KMS-11 (cell line): Measurements from ENCODE around the gene SLC38A1.

Experiments
- H2AFZ ChIP-seq: fragments of 200-600 bp; sonication (generic); 2 replicates; pipeline ENCODE4 v1.6.1; 2016; ENCODE audit warnings: antibody characterized with exemption, mixed run types, low read depth
- H3K27ac ChIP-seq: fragments of 200-600 bp; sonication (generic); 2 replicates; pipeline ENCODE4 v1.6.1; 2016; ENCODE audit warnings: mild to moderate bottlenecking, mixed run types
- H3K27me3 ChIP-seq: fragments of 200-600 bp; sonication (generic); 2 replicates; pipeline ENCODE4 v1.6.1; 2017; ENCODE audit warnings: mild to moderate bottlenecking, low read depth, mixed run types, moderate library complexity; ENCODE audit not compliant: insufficient read depth
- H3K36me3 ChIP-seq: fragments of 200-600 bp; sonication (generic); 2 replicates; pipeline ENCODE4 v1.6.1; 2017; ENCODE audit warnings: mild to moderate bottlenecking, mixed run types; ENCODE audit not compliant: insufficient read depth
- H3K4me1 ChIP-seq: fragments of 200-600 bp; sonication (generic); 2 replicates; pipeline ENCODE4 v1.6.1; 2016; ENCODE audit warnings: mild to moderate bottlenecking, low read depth, mixed run types; ENCODE audit not compliant: poor library complexity, severe bottlenecking
- H3K4me2 ChIP-seq: fragments of 200-600 bp; sonication (generic); 2 replicates; pipeline ENCODE4 v1.7.0; 2016; ENCODE audit warnings: mild to moderate bottlenecking, mixed run types
- H3K4me3 ChIP-seq: fragments of 200-600 bp; sonication (generic); IDR thresholded peaks from 2 replicates; pipeline ENCODE4 v1.6.1; 2017; ENCODE audit warnings: low read depth, low read length, mixed read lengths; ENCODE audit not compliant: insufficient read depth
- H3K79me2 ChIP-seq: fragments of 200-600 bp; sonication (generic); 2 replicates; pipeline ENCODE4 v1.6.1; 2016; ENCODE audit warnings: low read depth, mixed run types; ENCODE audit not compliant: insufficient read depth
- H3K9ac ChIP-seq: fragments of 200-600 bp; sonication (generic); 2 replicates; pipeline ENCODE4 v1.6.1; 2016; ENCODE audit warnings: mild to moderate bottlenecking, mixed run types
- H4K20me1 ChIP-seq: fragments of 200-600 bp; sonication (generic); 2 replicates; pipeline ENCODE4 v1.6.1; 2016; ENCODE audit warnings: mild to moderate bottlenecking, mixed run types; ENCODE audit not compliant: insufficient read depth
- TF ChIP-seq, protein P1 (sequence below): fragments of 200-600 bp; sonication (generic); conservative IDR thresholded peaks from 2 replicates; pipeline ENCODE4 v1.6.1; 2017; ENCODE audit warnings: low read depth, mild to moderate bottlenecking, antibody characterized with exemption, low read length, moderate library complexity, mixed read lengths

The SLC38A1 gene

DNA sequence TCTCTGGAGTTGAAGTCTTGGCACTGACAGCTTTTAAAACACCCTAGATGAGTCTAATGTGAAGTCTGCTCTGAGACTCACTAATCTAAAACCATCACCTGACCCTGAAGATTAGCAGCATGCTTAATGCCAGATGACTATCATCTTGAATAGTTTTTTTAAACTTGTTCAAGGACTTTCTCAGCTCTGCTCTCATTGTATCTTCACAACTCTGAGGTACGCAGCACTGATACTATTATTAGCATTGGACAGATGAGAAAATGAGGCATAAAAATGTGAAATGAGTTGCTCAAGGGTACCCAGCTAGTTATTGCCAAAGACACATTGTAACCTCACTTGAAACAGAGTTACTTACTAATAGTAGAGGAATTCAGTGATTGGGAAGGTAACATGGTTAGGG lies 4.8 kb downstream of the SLC38A1 start:
- peaks cover 63% of the 10 kb centered on the region for H4K20me1 ChIP-seq

DNA sequence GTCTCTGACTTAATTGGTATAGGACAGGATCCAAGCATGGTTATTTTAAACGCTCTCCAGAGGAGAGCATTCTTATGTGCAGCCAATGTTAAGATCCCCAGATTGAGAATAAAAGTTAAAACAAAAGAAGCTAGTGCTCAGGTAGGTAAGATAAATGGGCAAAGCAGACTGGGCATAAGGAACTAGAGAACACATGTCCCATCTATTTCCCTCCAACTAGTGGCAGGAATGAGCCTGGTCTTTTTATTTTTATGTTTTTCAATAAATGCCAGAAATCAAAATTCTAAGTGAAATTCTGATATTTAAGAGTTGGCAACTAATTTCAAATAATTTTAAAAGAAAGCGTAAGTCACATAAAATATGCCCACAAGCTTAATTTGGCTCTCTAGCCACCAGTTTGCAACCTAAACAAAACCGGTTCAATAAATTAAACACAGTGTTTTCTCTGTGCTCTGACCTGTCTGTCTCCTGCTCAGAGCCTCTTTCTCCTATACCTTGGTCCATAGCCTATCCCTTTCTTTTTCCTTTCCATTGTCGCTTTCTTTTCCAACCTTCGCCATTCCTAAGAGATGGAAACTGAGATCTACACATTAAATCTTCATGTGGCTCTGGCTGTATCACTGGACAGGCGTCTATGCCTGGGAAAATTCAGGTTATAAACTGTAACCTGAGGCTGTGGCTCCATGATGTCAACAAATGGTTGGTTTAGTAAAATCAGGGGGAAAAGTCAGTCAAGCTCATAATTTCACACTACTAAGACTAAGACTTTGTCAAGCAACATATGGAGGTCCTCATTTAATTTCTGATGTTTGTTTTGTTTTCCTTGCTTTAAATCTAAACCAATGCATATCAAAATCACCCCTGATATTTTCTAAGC lies 5.5 kb downstream of the SLC38A1 start:
- Histone ChIP-seq H2AFZ (no peak overlapping the region), H3K27me3 (no peaks in the 10 kb centered on the region), H3K4me1 (peaks cover 65% of the 10 kb centered on the region), H3K9ac (no peak overlapping the region), H3K27ac (no peak overlapping the region), H3K4me3 (no peak overlapping the region), H3K4me2 (0 out of 2 replicates have a peak overlapping the region, but pooled peaks have one; percentile 2), H4K20me1 (peaks cover 70% of the 10 kb centered on the region), H3K36me3 (no peaks in the 10 kb centered on the region), H3K79me2 (peaks cover 100% of the 10 kb centered on the region)
- TF ChIP-seq, protein P1, sequence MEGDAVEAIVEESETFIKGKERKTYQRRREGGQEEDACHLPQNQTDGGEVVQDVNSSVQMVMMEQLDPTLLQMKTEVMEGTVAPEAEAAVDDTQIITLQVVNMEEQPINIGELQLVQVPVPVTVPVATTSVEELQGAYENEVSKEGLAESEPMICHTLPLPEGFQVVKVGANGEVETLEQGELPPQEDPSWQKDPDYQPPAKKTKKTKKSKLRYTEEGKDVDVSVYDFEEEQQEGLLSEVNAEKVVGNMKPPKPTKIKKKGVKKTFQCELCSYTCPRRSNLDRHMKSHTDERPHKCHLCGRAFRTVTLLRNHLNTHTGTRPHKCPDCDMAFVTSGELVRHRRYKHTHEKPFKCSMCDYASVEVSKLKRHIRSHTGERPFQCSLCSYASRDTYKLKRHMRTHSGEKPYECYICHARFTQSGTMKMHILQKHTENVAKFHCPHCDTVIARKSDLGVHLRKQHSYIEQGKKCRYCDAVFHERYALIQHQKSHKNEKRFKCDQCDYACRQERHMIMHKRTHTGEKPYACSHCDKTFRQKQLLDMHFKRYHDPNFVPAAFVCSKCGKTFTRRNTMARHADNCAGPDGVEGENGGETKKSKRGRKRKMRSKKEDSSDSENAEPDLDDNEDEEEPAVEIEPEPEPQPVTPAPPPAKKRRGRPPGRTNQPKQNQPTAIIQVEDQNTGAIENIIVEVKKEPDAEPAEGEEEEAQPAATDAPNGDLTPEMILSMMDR = no peak; the same call in 1 of the 2 replicates

More for the DNA sequence above, 4.8 kb downstream of the SLC38A1 start:
- Histone ChIP-seq H3K4me2 (peak overlapping the region; percentile 2; the same call in 1 of the 2 replicates), H3K79me2 (peaks cover 94% of the 10 kb centered on the region), H3K27ac (no peak overlapping the region), H3K4me1 (peaks cover 65% of the 10 kb centered on the region), H3K27me3 (no peaks in the 10 kb centered on the region), H3K4me3 (no peak overlapping the region), H3K36me3 (no peaks in the 10 kb centered on the region), H2AFZ (no peak overlapping the region), H3K9ac (no peak overlapping the region)
- TF ChIP-seq, protein P1 = no peak

DNA sequence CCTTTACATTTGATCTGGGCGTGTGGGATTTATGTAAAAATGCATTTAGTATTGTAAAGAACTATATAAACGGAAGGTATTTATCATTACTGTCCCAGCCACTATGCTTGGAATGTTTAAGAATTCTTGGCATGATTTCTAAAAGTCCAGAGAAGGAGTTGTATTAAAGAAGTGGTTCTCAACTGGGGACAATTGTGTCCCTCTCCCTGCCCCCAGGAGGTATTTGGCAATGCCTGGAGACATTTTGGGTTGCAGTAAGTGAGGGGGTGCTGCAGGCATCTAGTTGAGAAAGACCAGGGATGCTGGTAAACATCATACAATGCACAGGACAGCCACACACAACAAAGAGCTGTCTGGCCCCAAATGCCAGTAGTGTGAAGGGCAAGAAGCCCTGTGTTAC lies 7.2 kb downstream of the SLC38A1 start:
- Histone ChIP-seq H3K27ac (no peak overlapping the region), H3K79me2 (peaks cover 100% of the 10 kb centered on the region), H3K27me3 (no peaks in the 10 kb centered on the region), H4K20me1 (peaks cover 76% of the 10 kb centered on the region), H3K4me2 (no peak overlapping the region), H2AFZ (no peak overlapping the region), H3K36me3 (no peaks in the 10 kb centered on the region), H3K4me1 (peaks cover 65% of the 10 kb centered on the region), H3K4me3 (no peak overlapping the region), H3K9ac (no peak overlapping the region)
- TF ChIP-seq, protein P1 = no peak

DNA sequence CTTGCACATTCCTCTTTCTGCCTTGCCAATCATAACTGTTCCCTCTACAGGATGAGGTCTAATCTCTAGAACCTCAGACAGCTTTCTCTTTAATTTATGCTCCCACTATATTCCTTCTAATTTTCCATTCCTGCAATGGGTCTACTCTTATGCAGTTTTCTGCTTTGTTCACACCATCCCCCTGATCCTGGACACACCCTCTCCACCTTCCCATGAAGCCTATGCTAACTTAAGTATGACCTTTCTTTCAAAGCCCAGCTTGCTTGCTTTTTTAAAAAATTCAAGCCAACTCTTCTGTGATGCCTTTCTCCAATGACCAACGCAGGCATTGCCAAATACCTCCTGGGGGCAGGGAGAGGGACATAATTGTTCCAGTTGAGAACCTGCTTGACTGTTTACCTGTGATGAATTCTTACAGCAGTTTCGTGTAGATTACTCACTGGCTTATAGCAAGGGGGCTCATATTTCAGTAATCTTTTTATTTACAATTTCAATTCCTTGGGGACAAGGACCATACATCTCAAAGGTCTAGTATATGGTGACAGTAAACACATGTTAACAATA lies 7.8 kb downstream of the SLC38A1 start:
- Histone ChIP-seq H3K27ac (no peak overlapping the region), H3K36me3 (no peaks in the 10 kb centered on the region), H3K79me2 (peaks cover 100% of the 10 kb centered on the region), H3K4me2 (no peak overlapping the region), H3K9ac (no peak overlapping the region), H3K4me1 (peaks cover 67% of the 10 kb centered on the region), H3K27me3 (no peaks in the 10 kb centered on the region), H3K4me3 (no peak overlapping the region), H2AFZ (no peak overlapping the region), H4K20me1 (peaks cover 77% of the 10 kb centered on the region)
- TF ChIP-seq, protein P1 = no peak
